HG03565 (cell line): ENCODE measurements around the gene RMND5A.

Source experiments
- ATAC-seq: cut with Tn5 transposase; IDR thresholded peaks from one replicate; pipeline ENCODE4 v1.9.1; 2021; ENCODE audit warnings: mild to moderate bottlenecking, moderate library complexity; ENCODE audit not compliant: unreplicated experiment

RMND5A gene

DNA sequence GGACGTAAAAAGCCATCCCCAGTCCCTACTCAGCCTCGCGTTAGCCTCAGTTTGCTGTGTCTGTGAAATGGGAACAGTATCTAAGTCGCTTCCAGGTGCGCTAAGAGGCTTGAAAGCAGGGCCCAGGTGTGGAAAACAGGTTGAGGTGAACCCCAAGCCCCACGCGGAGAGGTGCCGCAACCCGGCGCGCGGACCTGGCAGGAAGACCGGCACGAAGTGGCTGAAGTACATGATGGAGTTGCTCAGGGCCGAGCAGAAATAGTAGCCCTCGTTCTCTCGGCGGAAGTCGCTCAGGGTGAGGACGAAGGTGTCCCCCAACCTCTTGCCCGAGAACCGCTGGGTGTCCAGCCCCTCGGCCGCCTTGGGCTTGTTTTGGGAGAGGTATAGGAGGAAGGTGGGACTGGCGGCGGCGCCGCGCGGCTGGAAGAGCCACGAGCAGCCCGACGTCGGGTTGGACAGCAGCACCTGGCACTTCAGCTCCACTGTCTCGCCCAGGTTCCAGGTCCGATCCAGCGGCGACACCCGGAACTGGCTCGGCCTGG is 70.1 kb downstream of the RMND5A start:
- ATAC-seq = no peak

- ATAC-seq = no peak
These were observed 70.8 kb downstream of the RMND5A start, which contains the start of gene CD8A for GRCh38 chr2:86790676-86791572. Gene CD8A, minus strand, starts transcription at chr2:86790913. Its CDS starts 88 bp downstream, at chr2:86790825.

DNA sequence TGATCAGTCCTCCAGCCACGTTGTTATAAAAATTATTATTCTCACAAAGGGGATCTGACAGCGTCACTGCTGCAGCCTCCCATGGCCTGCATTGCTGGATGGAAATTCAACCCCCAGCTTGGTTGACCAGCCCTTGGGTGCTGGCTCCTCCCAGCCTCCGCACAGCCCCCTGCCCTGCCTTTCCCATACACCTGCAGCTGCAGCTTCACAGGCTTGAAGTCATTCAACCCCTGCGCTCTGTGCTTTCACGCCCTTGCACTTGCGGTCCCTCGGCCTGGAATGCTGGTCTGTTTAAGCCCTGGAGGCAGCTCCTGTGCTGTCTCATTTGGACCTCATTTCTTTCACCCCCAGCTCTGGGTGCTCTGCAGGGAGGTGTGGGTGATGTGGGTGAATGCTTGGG is 71.5 kb downstream of the RMND5A start:
- no peak for ATAC-seq

DNA sequence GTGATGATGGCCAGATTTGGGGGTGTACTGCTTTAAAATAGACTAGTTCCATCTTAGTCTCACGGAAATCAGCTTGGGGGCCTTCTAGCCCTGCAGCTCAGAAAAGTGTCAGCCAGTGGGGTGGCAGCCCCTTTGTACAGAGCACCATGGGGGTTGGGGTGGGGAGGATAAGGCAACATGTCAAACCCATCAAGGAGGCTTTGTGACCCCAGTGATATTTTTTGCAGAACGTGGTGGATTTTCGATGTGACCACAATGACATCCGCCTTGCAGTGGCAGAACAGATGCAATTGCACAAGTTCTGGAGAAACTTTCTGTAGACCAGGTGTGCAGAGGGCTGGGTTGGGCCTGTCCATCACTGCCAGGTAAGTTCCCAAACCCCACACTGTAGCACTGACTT is 73.7 kb downstream of the RMND5A start:
- no peak for ATAC-seq

DNA sequence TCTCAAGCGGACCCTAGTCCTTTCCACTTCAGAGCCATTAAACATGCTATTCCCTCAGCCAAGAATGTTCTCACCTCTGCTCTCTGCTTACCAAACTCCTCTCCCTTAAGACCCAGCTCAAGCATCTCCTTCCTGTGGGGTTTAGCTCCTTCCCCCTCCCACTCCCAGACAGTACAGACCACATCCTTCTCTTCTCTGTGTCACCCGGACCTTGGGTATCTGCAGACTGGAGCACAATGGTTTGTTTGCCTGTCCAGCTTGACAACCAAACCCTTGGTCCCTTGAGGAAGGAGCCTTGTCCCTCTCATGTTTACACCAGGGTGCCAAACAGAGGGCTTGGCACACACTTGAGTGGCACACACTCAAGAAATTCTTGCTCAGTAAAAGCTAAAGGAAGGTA is 74.8 kb downstream of the RMND5A start:
- no peak for ATAC-seq

DNA sequence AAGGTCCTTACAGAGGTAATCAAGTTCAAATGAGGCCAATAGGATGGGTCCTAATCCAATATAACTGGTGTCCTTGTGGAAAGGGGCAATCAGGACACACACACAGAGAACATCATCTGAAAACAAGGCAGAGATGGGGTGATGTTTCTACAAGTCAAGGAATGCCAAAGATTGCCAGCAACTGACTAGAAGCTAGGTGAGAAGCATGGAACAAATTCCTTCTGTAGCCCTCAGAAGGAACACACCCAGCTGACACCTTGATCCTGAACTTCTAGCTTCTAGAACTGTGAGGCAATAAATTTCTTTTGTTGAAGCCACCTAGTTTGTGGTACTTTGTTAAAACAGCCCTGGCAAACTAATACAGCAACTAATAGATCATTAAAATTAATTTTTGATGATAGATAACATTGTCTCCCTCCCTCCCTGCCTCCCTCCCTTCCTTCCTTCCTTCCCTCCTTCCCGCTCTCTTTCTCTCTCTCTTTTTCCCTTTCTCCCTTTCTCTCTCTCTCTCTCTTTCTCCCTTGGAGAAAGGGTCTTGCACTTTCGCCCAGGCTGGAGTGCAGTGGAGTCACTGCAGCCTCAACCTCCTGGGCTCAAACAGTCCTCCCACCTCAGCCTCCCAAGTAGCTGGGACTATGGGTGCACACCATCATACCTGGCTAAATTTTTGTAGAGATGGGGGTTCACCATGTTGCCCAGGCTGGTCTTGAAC is 80.9 kb downstream of the RMND5A start:
- ATAC-seq = no peak

GRCh38 chr2:86806059-86806857 is 86.2 kb downstream of the RMND5A start:
- no peak for ATAC-seq

DNA sequence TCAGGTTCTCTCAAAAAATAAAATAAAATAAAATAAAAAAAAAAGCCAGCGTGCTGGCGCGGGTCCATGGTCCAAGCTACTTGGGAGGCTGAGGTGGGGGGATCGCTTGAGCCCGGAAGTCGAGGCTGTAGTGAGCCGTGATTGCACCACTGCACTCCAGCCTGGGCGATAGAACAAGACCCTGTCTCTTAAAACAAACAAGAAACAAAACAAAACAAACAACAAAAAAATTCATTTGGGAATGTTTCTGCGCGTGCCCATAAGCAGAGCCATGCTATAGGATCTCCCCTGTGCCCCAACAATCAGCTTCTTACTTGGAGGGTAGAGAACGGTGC is 87.0 kb downstream of the RMND5A start:
- no peak for ATAC-seq

GRCh38 chr2:86807468-86808275 is 87.6 kb downstream of the RMND5A start:
- ATAC-seq = peak; percentile 35

DNA sequence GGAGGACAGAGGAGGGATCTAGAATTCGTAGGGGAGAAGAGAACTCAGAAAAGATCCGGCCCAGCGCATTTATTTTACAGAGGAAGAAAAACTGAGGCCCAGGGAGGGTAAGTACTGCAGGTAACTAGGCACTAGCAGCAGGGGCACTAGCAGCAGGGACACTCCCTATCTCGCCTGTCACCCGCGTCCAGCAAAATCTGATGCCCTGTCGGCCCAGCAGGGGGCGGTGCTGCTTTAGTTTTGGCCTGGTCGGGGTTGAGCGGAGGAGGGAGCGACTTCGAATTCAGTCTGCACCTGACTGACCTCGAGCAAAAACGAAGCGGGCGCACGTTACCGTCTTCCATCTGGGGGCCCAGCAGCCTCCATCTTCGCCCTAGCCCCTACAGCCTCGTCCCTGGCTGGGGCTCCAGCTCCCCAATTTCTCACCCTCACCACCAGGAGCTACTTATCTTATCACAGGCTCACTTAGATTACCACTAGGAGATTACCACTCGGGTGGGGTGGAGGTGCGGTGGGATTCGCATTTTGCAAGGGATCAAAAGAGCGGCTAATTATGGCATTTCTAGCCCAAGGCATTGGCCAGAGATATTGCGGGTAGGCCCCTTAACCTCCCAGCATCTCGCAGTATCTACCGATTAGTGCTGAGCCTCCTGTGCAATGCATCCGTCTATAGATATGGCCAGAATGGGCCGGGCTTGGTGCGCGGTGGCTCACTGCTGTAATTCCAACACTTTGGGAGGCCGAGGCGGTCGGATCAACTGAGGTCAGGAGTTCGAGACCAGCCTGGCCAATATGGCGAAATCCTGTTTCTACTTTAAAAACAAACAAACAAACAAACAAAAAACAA is 88.4 kb downstream of the RMND5A start:
- ATAC-seq = peak; percentile 79

DNA sequence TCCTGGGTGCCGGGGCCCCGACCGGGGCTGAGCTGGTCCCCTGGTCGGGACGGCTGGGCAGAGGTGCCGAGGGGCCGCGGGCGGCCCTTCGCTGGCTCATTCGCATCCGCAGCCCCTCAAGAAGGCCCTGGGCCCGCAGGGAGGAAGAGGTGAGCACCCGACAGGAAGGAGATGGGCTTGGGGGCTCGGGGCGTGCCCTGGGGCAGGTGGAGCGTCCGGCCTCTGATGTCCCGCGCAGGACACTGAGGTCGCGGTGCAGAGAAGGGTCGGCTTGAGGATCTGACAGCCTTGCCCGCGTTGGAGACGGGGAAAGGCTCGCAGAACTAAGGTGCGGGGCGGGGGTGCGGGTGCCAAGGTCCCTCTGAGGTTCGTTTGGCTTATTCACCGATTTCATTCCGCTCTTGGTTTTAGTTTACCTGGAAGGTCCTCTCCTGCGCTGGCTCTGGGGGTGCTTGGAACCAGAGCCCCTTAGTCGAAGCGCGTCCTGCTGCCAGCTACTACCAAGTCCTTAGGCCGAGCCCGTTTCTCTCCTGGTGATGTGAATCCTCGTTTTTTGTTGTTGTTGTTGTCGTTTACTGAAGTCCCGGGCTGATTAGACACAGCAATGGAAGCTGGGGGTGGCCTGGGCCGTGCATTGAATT is 89.5 kb downstream of the RMND5A start:
- ATAC-seq = no peak

GRCh38 chr2:86815611-86816010 is 95.5 kb downstream of the RMND5A start:
- ATAC-seq = no peak

DNA sequence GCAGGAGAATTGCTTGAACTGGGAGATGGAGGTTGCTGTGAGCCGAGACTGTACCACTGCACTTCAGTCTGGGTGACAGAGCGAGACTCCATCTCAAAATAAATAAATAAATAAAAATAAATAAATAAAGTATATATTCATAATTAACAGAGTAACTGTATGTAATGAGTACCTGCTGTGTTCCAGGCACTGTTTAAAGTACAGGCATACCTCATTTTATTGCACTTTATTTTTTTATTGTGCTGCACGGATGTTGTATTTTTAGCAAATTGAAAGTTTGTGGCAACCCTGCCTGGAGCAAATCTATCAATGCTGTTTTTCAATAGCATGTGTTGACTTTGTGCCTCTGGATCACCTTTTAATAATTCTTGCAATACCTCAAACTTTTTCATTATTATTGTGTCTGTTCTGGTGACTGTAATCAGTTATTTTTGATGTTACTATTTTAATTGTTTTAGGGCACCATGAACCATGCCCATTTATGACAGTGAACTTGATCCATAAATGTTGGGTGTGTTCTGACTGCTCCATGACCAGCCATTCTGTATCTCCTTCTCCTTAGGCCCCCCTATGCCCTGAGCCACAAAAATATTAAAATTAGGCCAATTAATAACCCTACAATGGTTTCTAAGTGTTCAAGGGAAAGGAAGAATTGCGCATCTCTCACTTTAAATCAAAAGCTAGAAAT is 98.2 kb downstream of the RMND5A start:
- no peak for ATAC-seq

- no peak for ATAC-seq
These were observed 98.9 kb downstream of the RMND5A start for GRCh38 chr2:86818957-86819356.

GRCh38 chr2:86821306-86821705 is 101.2 kb downstream of the RMND5A start:
- ATAC-seq = no peak

- ATAC-seq = no peak
These were observed 101.8 kb downstream of the RMND5A start for GRCh38 chr2:86821842-86822241.

GRCh38 chr2:86822668-86823345 is 102.7 kb downstream of the RMND5A start:
- no peak for ATAC-seq
